ENCODE results near the gene MYL4. TPM values are rescaled to one million over a fixed set of nuclear protein-coding genes. Genes with fewer than 3 reads are reported as not detected.

The MYL4 gene
- total and polyA plus RNA-seq, 12 donors, result 0.36 to 4.9 (median 0.98) TPM; not detected in 6

DNA sequence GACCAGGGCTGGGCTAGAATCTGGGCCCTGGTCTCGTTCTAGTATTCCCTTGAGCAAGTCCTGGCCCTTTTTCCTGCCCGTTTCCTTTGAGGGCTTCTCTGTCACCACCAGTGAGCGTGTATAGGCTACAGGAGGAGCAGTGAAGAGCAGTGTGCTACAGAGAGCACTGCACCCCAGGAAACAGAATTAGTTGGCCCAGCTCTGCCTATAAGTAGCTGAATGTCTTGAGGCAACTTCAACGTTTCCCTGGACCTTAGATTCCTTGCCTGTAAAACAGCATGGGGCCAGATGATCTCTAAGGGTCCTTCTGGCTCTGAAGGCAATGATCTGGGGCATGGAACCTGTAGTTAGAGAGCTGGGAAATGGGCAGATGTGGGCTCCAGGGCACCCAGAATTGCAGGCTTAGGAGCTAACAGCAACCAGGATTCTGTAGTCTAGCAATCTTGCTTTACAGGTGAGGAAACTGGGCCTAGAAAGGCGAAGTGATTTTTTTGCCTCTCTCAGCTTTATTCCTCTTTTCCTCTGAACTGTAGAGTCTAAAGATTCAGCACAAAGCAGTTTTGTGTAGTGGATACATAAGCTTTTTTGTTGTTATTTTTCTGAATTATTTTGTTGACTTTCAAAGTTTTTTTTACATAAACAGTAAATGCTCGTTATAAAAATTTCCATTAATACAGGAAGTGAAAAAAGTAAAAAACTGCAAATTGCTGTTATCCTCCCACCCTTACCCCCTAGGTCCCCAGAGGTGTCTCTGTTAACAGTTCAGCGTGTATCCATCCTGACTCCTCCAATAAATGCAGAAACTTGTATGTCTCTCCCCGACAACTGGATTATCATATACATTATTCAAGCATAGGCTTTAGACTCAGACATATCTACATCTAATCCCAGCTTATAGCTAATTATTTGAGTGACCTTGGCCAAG lies 1.7 kb upstream of the MYL4 start:
- H3K9me3 ChIP-seq (replicated peaks in 1 of 3), result no peaks in the 10 kb centered on the region
- H3K36me3 ChIP-seq (replicated peaks in 1 of 2), result no peaks in the 10 kb centered on the region
- intact Hi-C loops (cut with DNase I), result no loop called here
- no peak overlapping the region for H3K4me3 ChIP-seq
- peaks cover 10 to 20% of the 10 kb centered on the region in 2 donors for H3K4me1 ChIP-seq (replicated peaks in 1 of 2)
- no peak for DNase-seq
- TF ChIP-seq POLR2A (IDR thresholded peaks at IDR 0.05), result no peak
- TF ChIP-seq, protein P1, sequence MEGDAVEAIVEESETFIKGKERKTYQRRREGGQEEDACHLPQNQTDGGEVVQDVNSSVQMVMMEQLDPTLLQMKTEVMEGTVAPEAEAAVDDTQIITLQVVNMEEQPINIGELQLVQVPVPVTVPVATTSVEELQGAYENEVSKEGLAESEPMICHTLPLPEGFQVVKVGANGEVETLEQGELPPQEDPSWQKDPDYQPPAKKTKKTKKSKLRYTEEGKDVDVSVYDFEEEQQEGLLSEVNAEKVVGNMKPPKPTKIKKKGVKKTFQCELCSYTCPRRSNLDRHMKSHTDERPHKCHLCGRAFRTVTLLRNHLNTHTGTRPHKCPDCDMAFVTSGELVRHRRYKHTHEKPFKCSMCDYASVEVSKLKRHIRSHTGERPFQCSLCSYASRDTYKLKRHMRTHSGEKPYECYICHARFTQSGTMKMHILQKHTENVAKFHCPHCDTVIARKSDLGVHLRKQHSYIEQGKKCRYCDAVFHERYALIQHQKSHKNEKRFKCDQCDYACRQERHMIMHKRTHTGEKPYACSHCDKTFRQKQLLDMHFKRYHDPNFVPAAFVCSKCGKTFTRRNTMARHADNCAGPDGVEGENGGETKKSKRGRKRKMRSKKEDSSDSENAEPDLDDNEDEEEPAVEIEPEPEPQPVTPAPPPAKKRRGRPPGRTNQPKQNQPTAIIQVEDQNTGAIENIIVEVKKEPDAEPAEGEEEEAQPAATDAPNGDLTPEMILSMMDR (IDR thresholded peaks at IDR 0.05), result no peak
- no peak overlapping the region for H3K27ac ChIP-seq
- 81 to 90% (median 87%) methylated on average over 8 of the region's 8 CpGs for WGBS, 4 donors
- H3K27me3 ChIP-seq, result no peaks in the 10 kb centered on the region

DNA sequence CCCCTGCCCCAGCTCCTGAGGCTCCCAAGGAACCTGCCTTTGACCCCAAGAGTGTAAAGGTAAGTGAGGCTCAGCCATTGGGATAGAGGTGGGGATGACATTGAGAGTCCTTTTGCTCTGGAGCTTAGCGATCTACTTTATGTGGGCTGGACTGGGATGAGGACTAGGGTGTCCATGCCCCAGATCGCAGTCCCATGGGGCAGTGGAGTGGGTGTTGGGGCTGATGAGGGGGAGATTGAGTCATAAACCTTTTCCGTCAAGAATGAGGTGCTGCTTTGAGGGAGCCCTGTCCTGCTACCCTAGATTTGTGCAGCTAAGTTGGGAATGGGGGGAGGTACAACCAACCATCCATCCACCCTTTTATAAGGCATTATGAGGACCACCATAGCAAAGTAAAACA lies 351 bp downstream of the MYL4 start:
- H3K36me3 ChIP-seq (replicated peaks in 1 of 2), result no peaks in the 10 kb centered on the region
- TF ChIP-seq, protein P1 (IDR thresholded peaks at IDR 0.05), result no peak
- no peak for TF ChIP-seq POLR2A (IDR thresholded peaks at IDR 0.05)
- WGBS, 4 donors, result 92 to 100% (median 95%) methylated on average over 3 of the region's 3 CpGs
- no peak for DNase-seq
- H3K4me3 ChIP-seq, result no peak overlapping the region
- H3K27ac ChIP-seq, result no peak overlapping the region
- peaks cover 10 to 14% of the 10 kb centered on the region in 2 donors for H3K4me1 ChIP-seq (replicated peaks in 1 of 2)
- H3K27me3 ChIP-seq, result no peaks in the 10 kb centered on the region
- H3K9me3 ChIP-seq (replicated peaks in 1 of 3), result no peaks in the 10 kb centered on the region
- intact Hi-C loops (cut with DNase I), result no loop called here

DNA sequence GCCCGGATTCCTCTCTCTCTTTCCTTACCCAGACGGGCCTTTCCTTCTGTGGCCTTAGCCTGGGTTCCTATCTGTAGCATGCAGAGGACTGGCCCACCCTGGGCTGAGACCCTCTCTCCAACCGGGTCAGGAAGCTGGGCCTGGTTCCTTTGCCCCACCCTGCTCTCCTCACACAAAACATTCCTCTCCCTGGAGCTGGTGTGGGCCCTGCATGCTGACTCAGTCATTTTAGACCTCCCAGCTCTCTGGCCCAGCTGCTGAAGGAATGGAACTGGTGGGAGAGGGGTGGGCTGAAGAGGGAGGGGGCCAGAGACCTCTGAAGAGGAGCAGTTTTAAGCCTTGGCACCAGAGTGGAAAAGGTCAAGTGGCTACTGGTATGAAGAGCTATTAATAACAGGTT lies 957 bp downstream of the MYL4 start:
- WGBS, 4 donors, result 57 to 81% (median 68%) methylated on average over 3 of the region's 3 CpGs
- Histone ChIP-seq H3K4me1 (replicated peaks in 1 of 2) (peaks cover 8% of the 10 kb centered on the region in 2 donors), H3K9me3 (replicated peaks in 1 of 3) (no peaks in the 10 kb centered on the region), H3K27me3 (no peaks in the 10 kb centered on the region), H3K4me3 (no peak overlapping the region), H3K27ac (no peak overlapping the region), H3K36me3 (replicated peaks in 1 of 2) (no peaks in the 10 kb centered on the region)
- TF ChIP-seq, protein P1 (IDR thresholded peaks at IDR 0.05), result no peak
- TF ChIP-seq POLR2A (IDR thresholded peaks at IDR 0.05), result no peak
- intact Hi-C loops (cut with DNase I), result no loop called here
- no peak for DNase-seq

- 85 to 89% (median 85%) methylated on average over 2 of the region's 2 CpGs for WGBS, 4 donors
- Histone ChIP-seq H3K27ac (no peak overlapping the region), H3K36me3 (replicated peaks in 1 of 2) (no peaks in the 10 kb centered on the region), H3K4me3 (no peak overlapping the region), H3K9me3 (replicated peaks in 1 of 3) (no peaks in the 10 kb centered on the region), H3K27me3 (no peaks in the 10 kb centered on the region), H3K4me1 (replicated peaks in 1 of 2) (peaks cover 1 to 2% of the 10 kb centered on the region in 2 donors)
- no peak for DNase-seq
- intact Hi-C loops (cut with DNase I), result no loop called here
- TF ChIP-seq, protein P1 (IDR thresholded peaks at IDR 0.05), result no peak
- no peak for TF ChIP-seq POLR2A (IDR thresholded peaks at IDR 0.05)
These were observed 1.6 kb downstream of the MYL4 start for GRCh38 chr17:47210779-47211178.
